Loucy (cell line): Measurements from ENCODE around the gene NAA35.

ENCODE experiments used
- H2AFZ ChIP-seq: fragments of 200-600 bp; sonication (generic); 2 replicates; pipeline ENCODE4 v1.6.0; 2016; ENCODE audit warnings: antibody characterized with exemption, mild to moderate bottlenecking, low read length, moderate library complexity
- H3F3A ChIP-seq: fragments of 200-600 bp; 2 replicates; pipeline ENCODE4 v1.6.0; 2016; ENCODE audit warnings: antibody characterized with exemption, low read depth, mild to moderate bottlenecking
- H3K27me3 ChIP-seq: fragments of 200-600 bp; sonication (generic); 2 replicates; pipeline ENCODE4 v1.6.1; 2014; ENCODE audit warnings: low read length, mild to moderate bottlenecking; ENCODE audit not compliant: insufficient read depth, poor library complexity, severe bottlenecking
- H3K36me3 ChIP-seq: fragments of 200-600 bp; sonication (generic); 2 replicates; pipeline ENCODE4 v1.6.1; 2016; ENCODE audit warnings: low read length; ENCODE audit not compliant: insufficient read depth
- H3K4me1 ChIP-seq: fragments of 200-600 bp; sonication (generic); 2 replicates; pipeline ENCODE4 v1.5.1; 2014; ENCODE audit warnings: low read length, mild to moderate bottlenecking; ENCODE audit not compliant: insufficient read depth, poor library complexity, severe bottlenecking
- H3K4me2 ChIP-seq: fragments of 200-600 bp; sonication (generic); 2 replicates; pipeline ENCODE4 v1.6.0; 2014; ENCODE audit warnings: antibody characterized with exemption, low read length, low read depth, mild to moderate bottlenecking; ENCODE audit not compliant: poor library complexity, severe bottlenecking
- H3K4me3 ChIP-seq: fragments of 200-600 bp; sonication (generic); 2 replicates; pipeline ENCODE4 v1.5.1; 2014; ENCODE audit warnings: low read length, mild to moderate bottlenecking, mixed read lengths; ENCODE audit not compliant: poor library complexity, severe bottlenecking
- H3K79me2 ChIP-seq: fragments of 200-600 bp; sonication (generic); 2 replicates; pipeline ENCODE4 v1.6.1; 2014; ENCODE audit warnings: low read length; ENCODE audit not compliant: insufficient read depth
- H3K9ac ChIP-seq: fragments of 200-600 bp; sonication (generic); 2 replicates; pipeline ENCODE4 v1.6.0; 2014; ENCODE audit warnings: mild to moderate bottlenecking, low read depth, low read length, moderate library complexity; ENCODE audit not compliant: poor library complexity, severe bottlenecking
- H3K9me2 ChIP-seq: fragments of 200-600 bp; sonication (generic); replicated peaks from 2 replicates; pipeline ENCODE4 v1.6.1; 2016; ENCODE audit warnings: low read depth, low read length, mixed read lengths
- H3K9me3 ChIP-seq: fragments of 200-600 bp; sonication (generic); 2 replicates; pipeline ENCODE4 v1.6.1; 2014; ENCODE audit warnings: mild to moderate bottlenecking, antibody characterized with exemption, low read length, low read depth; ENCODE audit not compliant: insufficient read depth
- H4K20me1 ChIP-seq: fragments of 200-600 bp; sonication (generic); 2 replicates; pipeline ENCODE4 v1.6.0; 2014; ENCODE audit warnings: antibody characterized with exemption, low read length, mild to moderate bottlenecking; ENCODE audit not compliant: insufficient read depth, poor library complexity, severe bottlenecking
- CTCF ChIP-seq: fragments of 200-600 bp; sonication (generic); conservative IDR thresholded peaks from 2 replicates; pipeline ENCODE4 v1.5.1; 2014; ENCODE audit warnings: mild to moderate bottlenecking, antibody characterized with exemption, low read length
- EZH2phosphoT487 ChIP-seq: fragments of 200-600 bp; IDR thresholded peaks from 2 replicates; pipeline ENCODE4 v1.6.1; 2018; ENCODE audit warnings: antibody characterized with exemption, mild to moderate bottlenecking, moderate library complexity, borderline replicate concordance

The NAA35 gene

GRCh38 chr9:86036555-86036954 is 95.6 kb downstream of the NAA35 start:
- Histone ChIP-seq H3K9me2 (no peaks in the 10 kb centered on the region), H4K20me1 (no peaks in the 10 kb centered on the region), H3K4me3 (no peak overlapping the region), H3F3A (no peaks in the 10 kb centered on the region), H3K9ac (no peak overlapping the region), H3K36me3 (no peaks in the 10 kb centered on the region), H3K27me3 (no peaks in the 10 kb centered on the region), H3K4me1 (no peaks in the 10 kb centered on the region), H2AFZ (no peak overlapping the region), H3K4me2 (no peak overlapping the region), H3K9me3 (no peaks in the 10 kb centered on the region), H3K79me2 (no peaks in the 10 kb centered on the region)
- TF ChIP-seq EZH2phosphoT487 (no peak), CTCF (no peak)

- Histone ChIP-seq H3K4me2 (no peak overlapping the region), H3K27me3 (no peaks in the 10 kb centered on the region)
These were observed 99.3 kb downstream of the NAA35 start for GRCh38 chr9:86039991-86040860.

GRCh38 chr9:86040861-86041155 is 99.9 kb downstream of the NAA35 start:
- H3K36me3 ChIP-seq, result no peaks in the 10 kb centered on the region
- H3K4me2 ChIP-seq, result no peak overlapping the region

More at GRCh38 chr9:86039991-86040860, 99.3 kb downstream of the NAA35 start:
- Histone ChIP-seq H3K79me2 (no peaks in the 10 kb centered on the region), H3K9me2 (no peaks in the 10 kb centered on the region), H3K36me3 (no peaks in the 10 kb centered on the region), H4K20me1 (no peaks in the 10 kb centered on the region), H3F3A (no peaks in the 10 kb centered on the region), H3K9ac (no peak overlapping the region), H2AFZ (no peak overlapping the region), H3K4me1 (no peaks in the 10 kb centered on the region), H3K4me3 (no peak overlapping the region), H3K9me3 (no peaks in the 10 kb centered on the region)
- no peak for TF ChIP-seq EZH2phosphoT487
- no peak for TF ChIP-seq CTCF

More at GRCh38 chr9:86040861-86041155, 99.9 kb downstream of the NAA35 start:
- no peak overlapping the region for H3K9ac ChIP-seq
- H3K4me1 ChIP-seq, result no peaks in the 10 kb centered on the region
- no peaks in the 10 kb centered on the region for H4K20me1 ChIP-seq
- no peak overlapping the region for H3K4me3 ChIP-seq
- TF ChIP-seq EZH2phosphoT487 (no peak), CTCF (no peak)
- no peaks in the 10 kb centered on the region for H3K79me2 ChIP-seq
- no peaks in the 10 kb centered on the region for H3K9me2 ChIP-seq
- H3F3A ChIP-seq, result no peaks in the 10 kb centered on the region
- H2AFZ ChIP-seq, result no peak overlapping the region
- no peaks in the 10 kb centered on the region for H3K27me3 ChIP-seq
- no peaks in the 10 kb centered on the region for H3K9me3 ChIP-seq
